GM12878 (cell line): ENCODE measurements around the gene ASCL4. TPM values are rescaled to one million over a fixed set of nuclear protein-coding genes. Genes with fewer than 3 reads are reported as not detected.

Source experiments
- ATAC-seq: fragments of 200-7000 bp; cut with Tn5 transposase; 3 replicates; pipeline ENCODE4 v1.9.1; 2020; ENCODE audit warnings: mild to moderate bottlenecking, moderate library complexity
- BruUV-seq: library from RNA; stranded (reverse); fragments of 400-500 nt; replicated peaks from 2 replicates; lab custom pipeline; 2021; lab: Mats Ljungman, UMichigan
- CTCF ChIA-PET: fragments of 300-600 bp; sonication (Branson Sonifier 250); formaldehyde crosslinking; extraction: SDS; loops from one replicate; lab custom pipeline; 2021; ENCODE audit warnings: inconsistent platforms; lab: Yijun Ruan, JAX
- POLR2A ChIA-PET: fragments of 350-600 bp; formaldehyde crosslinking; extraction: SDS; loops from one replicate; lab custom pipeline; 2021; ENCODE audit warnings: inconsistent platforms; lab: Charles Lee
- RAD21 ChIA-PET: fragments of 300-600 bp; sonication (Branson Sonifier 250); formaldehyde crosslinking; loops from one replicate; lab custom pipeline; 2023; ENCODE audit warnings: antibody characterized with exemption; ENCODE audit not compliant: unreplicated experiment; lab: Charles Lee
- SMC1A ChIA-PET: fragments of 300-600 bp; sonication (Branson Sonifier 250); formaldehyde crosslinking; loops from one replicate; lab custom pipeline; 2023; ENCODE audit not compliant: unreplicated experiment, uncharacterized antibody; lab: Charles Lee
- DNase-seq: peaks from one replicate; pipeline ENCODE4 v3.0.0-alpha.2; 2011; ENCODE audit warnings: low read depth, low spot score
- FAIRE-seq: peaks from 3 replicates; lab custom pipeline; 2011; peaks lifted over from hg19 to GRCh38; lab: Jason Lieb, UNC
- H2AFZ ChIP-seq: 2 replicates; pipeline ENCODE4 v1.6.0; 2011; ENCODE audit warnings: low read depth, low read length, control low read depth; ENCODE audit not compliant: control insufficient read depth
- H3K27ac ChIP-seq: 2 replicates; pipeline ENCODE4 v1.5.1; 2011; ENCODE audit warnings: control low read depth; ENCODE audit not compliant: control insufficient read depth, insufficient read depth
- H3K27me3 ChIP-seq, 2 experiments: replicated peaks in 1 of 2; 2 replicates each; pipeline versions ENCODE4 v1.6.0 to v1.6.1; 2011; ENCODE audit warnings: low read length in 1 of 2; ENCODE audit not compliant: control insufficient read depth in 2 of 2, insufficient read depth in 2 of 2
- H3K36me3 ChIP-seq, 2 experiments: 2 replicates each; pipeline ENCODE4 v1.5.1; 2011; ENCODE audit warnings: low read length in 1 of 2; ENCODE audit not compliant: control insufficient read depth in 2 of 2, insufficient read depth in 2 of 2
- H3K4me1 ChIP-seq: 2 replicates; pipeline ENCODE4 v1.6.1; 2011; ENCODE audit warnings: mild to moderate bottlenecking, low read length, moderate library complexity, mixed read lengths; ENCODE audit not compliant: control insufficient read depth, insufficient read depth
- H3K4me2 ChIP-seq: 2 replicates; pipeline ENCODE4 v1.6.0; 2011; ENCODE audit warnings: control low read depth; ENCODE audit not compliant: control insufficient read depth, insufficient read depth
- H3K4me3 ChIP-seq: fragments of 200-600 bp; sonication (generic); 2 replicates; pipeline ENCODE4 v1.5.1; 2016
- H3K79me2 ChIP-seq: 2 replicates; pipeline ENCODE4 v1.6.0; 2011; ENCODE audit warnings: low read length; ENCODE audit not compliant: control insufficient read depth, insufficient read depth
- H3K9ac ChIP-seq: 2 replicates; pipeline ENCODE4 v1.8.0; 2011; ENCODE audit warnings: low read length, control low read depth, mixed read lengths; ENCODE audit not compliant: control insufficient read depth, insufficient read depth
- H3K9me3 ChIP-seq: replicated peaks from 3 replicates; pipeline ENCODE4 v1.5.1; 2011; ENCODE audit warnings: mild to moderate bottlenecking, low read length; ENCODE audit not compliant: control insufficient read depth, insufficient read depth
- H4K20me1 ChIP-seq: 2 replicates; pipeline ENCODE4 v1.6.0; 2011; ENCODE audit not compliant: control insufficient read depth, insufficient read depth
- CBFB ChIP-seq: IDR thresholded peaks from 2 replicates; pipeline ENCODE4 v1.6.1; 2016; ENCODE audit warnings: antibody characterized with exemption, low read depth
- CBX3 ChIP-seq: fragments of 200-600 bp; sonication (generic); IDR thresholded peaks from 2 replicates; pipeline ENCODE4 v1.6.1; 2016; ENCODE audit warnings: low read depth, borderline replicate concordance
- CEBPB ChIP-seq, 2 experiments: fragments of 150-350 bp in 1 of 2; IDR thresholded peaks; 2 replicates each; pipeline ENCODE4 v1.6.1; 2012 to 2014; ENCODE audit warnings: low read depth in 2 of 2, low read length in 2 of 2, borderline replicate concordance in 1 of 2, inconsistent platforms in 1 of 2
- CHD1 ChIP-seq: IDR thresholded peaks from 2 replicates; pipeline ENCODE4 v1.6.1; 2012; ENCODE audit warnings: low read depth, low read length, improper control_type of control experiment
- E2F4 ChIP-seq: IDR thresholded peaks from 2 replicates; pipeline ENCODE4 v1.6.1; 2012; ENCODE audit warnings: low read depth, low read length, improper control_type of control experiment
- E4F1 ChIP-seq: fragments of 450-650 bp; IDR thresholded peaks from 2 replicates; pipeline ENCODE4 v1.6.1; 2018; ENCODE audit warnings: borderline replicate concordance, mild to moderate bottlenecking; ENCODE audit not compliant: partially characterized antibody
- FOXK2 ChIP-seq: fragments of 450-650 bp; IDR thresholded peaks from 2 replicates; pipeline ENCODE4 v1.6.1; 2017; ENCODE audit warnings: mild to moderate bottlenecking, moderate library complexity
- IKZF2 ChIP-seq, 2 experiments: fragments of 450-650 bp; IDR thresholded peaks; 2 replicates each; pipeline ENCODE4 v1.6.1; 2017; ENCODE audit warnings: mild to moderate bottlenecking in 2 of 2, moderate library complexity in 2 of 2
- MXI1 ChIP-seq: fragments of 150-350 bp; IDR thresholded peaks from 2 replicates; pipeline ENCODE4 v1.6.1; 2011; ENCODE audit warnings: low read depth, mild to moderate bottlenecking, inconsistent platforms, low read length, improper control_type of control experiment
- NR2C1 ChIP-seq: fragments of 450-650 bp; IDR thresholded peaks from 2 replicates; pipeline ENCODE4 v1.6.1; 2017; ENCODE audit warnings: antibody characterized with exemption, mild to moderate bottlenecking, moderate library complexity
- NR2F1 ChIP-seq: fragments of 450-650 bp; conservative IDR thresholded peaks from 2 replicates; pipeline ENCODE4 v1.6.1; 2017; ENCODE audit warnings: mild to moderate bottlenecking
- PML ChIP-seq: IDR thresholded peaks from 2 replicates; pipeline ENCODE4 v1.6.1; 2012; ENCODE audit warnings: low read length, inconsistent platforms
- POLR2AphosphoS2 ChIP-seq: IDR thresholded peaks from 2 replicates; pipeline ENCODE4 v1.6.1; 2011; ENCODE audit warnings: low read depth, mild to moderate bottlenecking, low read length, improper control_type of control experiment, moderate library complexity
- STAT3 ChIP-seq: IDR thresholded peaks from 2 replicates; pipeline ENCODE4 v1.6.1; 2011; ENCODE audit warnings: low read depth, low read length, improper control_type of control experiment
- ZNF24 ChIP-seq: fragments of 450-650 bp; IDR thresholded peaks from 2 replicates; pipeline ENCODE4 v1.6.1; 2017; ENCODE audit warnings: antibody characterized with exemption, mild to moderate bottlenecking
- ZNF384 ChIP-seq: IDR thresholded peaks from 2 replicates; pipeline ENCODE4 v1.6.1; 2012; ENCODE audit warnings: low read depth, mild to moderate bottlenecking, low read length, improper control_type of control experiment, borderline replicate concordance
- WGBS: methylation state at CpG from one replicate; pipeline ENCODE4 v1.1.6; 2016; ENCODE audit warnings: low lambda C conversion rate; ENCODE audit not compliant: insufficient replicate concordance, insufficient coverage; ENCODE audit errors: missing lambda C conversion rate; 5-methylcytosine and 5-hydroxymethylcytosine counted together
- in situ Hi-C: fragments of 300-500 bp; cut with MboI; formaldehyde crosslinking; loops from 9 replicates; pipeline ENCODE4 v1.14.3; 2018; ENCODE audit warnings: mixed read lengths
- intact Hi-C: fragments of 100-400 bp; cut with micrococcal nuclease; formaldehyde crosslinking; loops from one replicate; pipeline ENCODE4 v1.14.2; 2022; ENCODE audit not compliant: unreplicated experiment
- polyA plus RNA-seq, 11 experiments: library from polyadenylated mRNA; depleted of rRNA in 4 of 11; unstranded in 6 of 11; stranded (reverse) in 5 of 11; fragments of >200 nt; fragmentation: Nextera tagmentation in 4 of 11; fragmentation: Illumina TruSeq in 1 of 11; extraction: Ambion mirVana in 4 of 11; extraction: Trizol in 1 of 11; gene quantifications; 1 replicate in 1 of 11; 2 replicates in 10 of 11; pipeline versions ENCODE4 v1.2.1 to v1.2.3, GENCODE V29; 2011 to 2016; ENCODE audit warnings: inconsistent platforms in 2 of 11, missing spikeins in 2 of 11, low read depth in 1 of 11
- total RNA-seq, 4 experiments: library from RNA; depleted of rRNA in 3 of 4; stranded (reverse); fragments of >200 nt in 3 of 4; fragmentation: Illumina TruSeq in 1 of 4; extraction: Trizol in 1 of 4; gene quantifications; 2 replicates each; pipeline versions ENCODE4 v1.2.1 to v1.2.3, GENCODE V29; 2013 to 2021
- TF ChIP-seq, protein P1 (sequence below): fragments of 450-650 bp; formaldehyde crosslinking; IDR thresholded peaks from 2 replicates; pipeline ENCODE4 v1.4.0; 2022; ENCODE audit warnings: mild to moderate bottlenecking, moderate library complexity

Gene ASCL4
- total and polyA plus RNA-seq, 10 of the 15 experiments (the other 5 are each of a cell fraction or from before 2014, with no cell fraction given), result not detected

DNA sequence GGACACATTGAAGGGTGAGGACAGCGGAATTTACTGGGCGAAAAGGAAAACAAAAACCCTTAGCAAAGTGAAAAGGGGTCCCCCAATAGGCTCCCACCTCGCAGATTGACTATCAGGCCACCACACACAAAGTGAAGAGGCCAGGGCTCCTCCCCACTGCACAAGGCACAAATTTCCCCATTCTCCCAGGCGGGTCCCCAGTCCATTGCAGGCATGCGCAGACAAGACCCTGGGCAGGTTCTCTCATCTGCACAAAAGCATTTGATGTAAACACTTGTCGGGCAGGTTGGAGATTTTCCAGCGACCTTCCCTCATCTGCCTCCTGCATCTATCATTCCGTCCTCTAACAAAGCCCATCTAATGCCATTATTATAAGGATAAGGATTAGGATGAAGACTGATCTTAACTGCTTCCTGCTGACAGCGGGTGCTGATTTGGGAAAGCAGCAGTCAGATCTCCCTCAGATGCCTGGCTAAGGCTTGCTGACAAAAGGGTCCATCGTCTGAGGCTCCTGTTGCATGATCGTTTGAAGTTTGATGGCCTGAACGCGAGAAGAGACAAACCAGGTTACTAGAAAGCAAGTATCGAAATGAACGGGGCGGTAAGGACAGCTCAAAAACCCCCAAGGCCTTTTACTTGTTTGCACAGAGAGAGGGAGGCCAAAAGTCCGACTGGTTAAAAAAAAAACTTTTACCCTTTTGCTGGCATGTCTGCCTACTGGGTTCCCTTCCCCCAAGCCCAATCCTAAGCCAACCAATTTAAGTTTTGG is 14.4 kb downstream of the ASCL4 start:
- FAIRE-seq, result no peak
- in situ Hi-C loops, result no loop called here
- Histone ChIP-seq H3K4me1 (peaks cover 8% of the 10 kb centered on the region; the same call in 1 of the 2 replicates), H3K9ac (no peak overlapping the region), H3K9me3 (peaks cover 5% of the 10 kb centered on the region; the same call in 2 of the 3 replicates), H3K27ac (no peak overlapping the region), H3K27me3 (peaks cover 0 to 3% of the 10 kb centered on the region in 2 experiments; a peak in 2 of 4 replicates), H2AFZ (no peak overlapping the region), H3K36me3 (no peaks in the 10 kb centered on the region), H3K4me2 (no peak overlapping the region), H3K79me2 (no peaks in the 10 kb centered on the region), H4K20me1 (no peaks in the 10 kb centered on the region), H3K4me3 (no peak overlapping the region)
- no peak for DNase-seq
- ChIA-PET POLR2A (no interaction called here), SMC1A (no interaction called here), RAD21 (no interaction called here), CTCF (no interaction called here)
- intact Hi-C loops, result no loop called here
- WGBS, result 58% methylated on average over 17 of the region's 17 CpGs
- no peak for ATAC-seq
- TF ChIP-seq IKZF2 (IDR thresholded peaks at IDR 0.05), result no peak
- no peak for TF ChIP-seq CBX3
- no peak for TF ChIP-seq CBFB
- TF ChIP-seq, protein P1, sequence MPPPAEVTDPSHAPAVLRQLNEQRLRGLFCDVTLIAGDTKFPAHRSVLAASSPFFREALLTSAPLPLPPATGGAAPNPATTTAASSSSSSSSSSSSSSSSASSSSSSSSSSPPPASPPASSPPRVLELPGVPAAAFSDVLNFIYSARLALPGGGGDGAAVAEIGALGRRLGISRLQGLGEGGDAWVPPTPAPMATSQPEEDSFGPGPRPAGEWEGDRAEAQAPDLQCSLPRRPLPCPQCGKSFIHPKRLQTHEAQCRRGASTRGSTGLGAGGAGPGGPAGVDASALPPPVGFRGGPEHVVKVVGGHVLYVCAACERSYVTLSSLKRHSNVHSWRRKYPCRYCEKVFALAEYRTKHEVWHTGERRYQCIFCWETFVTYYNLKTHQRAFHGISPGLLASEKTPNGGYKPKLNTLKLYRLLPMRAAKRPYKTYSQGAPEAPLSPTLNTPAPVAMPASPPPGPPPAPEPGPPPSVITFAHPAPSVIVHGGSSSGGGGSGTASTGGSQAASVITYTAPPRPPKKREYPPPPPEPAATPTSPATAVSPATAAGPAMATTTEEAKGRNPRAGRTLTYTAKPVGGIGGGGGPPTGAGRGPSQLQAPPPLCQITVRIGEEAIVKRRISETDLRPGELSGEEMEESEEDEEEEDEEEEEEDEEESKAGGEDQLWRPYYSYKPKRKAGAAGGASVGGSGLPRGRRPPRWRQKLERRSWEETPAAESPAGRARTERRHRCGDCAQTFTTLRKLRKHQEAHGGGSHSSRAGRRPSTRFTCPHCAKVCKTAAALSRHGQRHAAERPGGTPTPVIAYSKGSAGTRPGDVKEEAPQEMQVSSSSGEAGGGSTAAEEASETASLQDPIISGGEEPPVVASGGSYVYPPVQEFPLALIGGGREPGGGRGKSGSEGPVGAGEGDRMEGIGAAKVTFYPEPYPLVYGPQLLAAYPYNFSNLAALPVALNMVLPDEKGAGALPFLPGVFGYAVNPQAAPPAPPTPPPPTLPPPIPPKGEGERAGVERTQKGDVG, result no peak
- no peak for TF ChIP-seq E4F1
- no peak for TF ChIP-seq E2F4
- no peak for TF ChIP-seq CHD1
- no peak for TF ChIP-seq NR2C1
- no peak for TF ChIP-seq POLR2AphosphoS2
- TF ChIP-seq STAT3, result no peak
- no peak for TF ChIP-seq NR2F1
- TF ChIP-seq CEBPB (IDR thresholded peaks at IDR 0.05; ENCODE audit: borderline replicate concordance in 1 of 2, low read depth in 2 of 2, low read length in 2 of 2), result no peak
- TF ChIP-seq ZNF24, result no peak
- TF ChIP-seq FOXK2, result no peak
- no peak for TF ChIP-seq PML
- no peak for TF ChIP-seq MXI1
- no peak for TF ChIP-seq ZNF384
- BruUV-seq, result no TSS peak
